IMR-90 (cell line): ENCODE measurements around the gene USP17L24. TPM values are rescaled to one million over a fixed set of nuclear protein-coding genes. Genes with fewer than 3 reads are reported as not detected.
"Not testable (repeated sequence)": the region's sequence is repeated elsewhere in the genome, so short reads cannot be mapped to it uniquely, and the experiment has no call there.

ENCODE experiments used
- ATAC-seq: fragments of 200-7000 bp; cut with Tn5 transposase; 2 replicates; pipeline ENCODE4 v1.9.1; 2020; ENCODE audit warnings: low read depth, mild to moderate bottlenecking, moderate library complexity
- BruUV-seq: library from RNA; stranded (reverse); fragments of 400-500 nt; replicated peaks from 2 replicates; lab custom pipeline; 2021; lab: Mats Ljungman, UMichigan
- CTCF ChIA-PET: fragments of 300-600 bp; formaldehyde crosslinking; extraction: SDS; loops from one replicate; lab custom pipeline; 2021; ENCODE audit warnings: antibody characterized with exemption; lab: Yijun Ruan, JAX
- POLR2A ChIA-PET: fragments of 300-600 bp; sonication (Branson Sonifier 250); formaldehyde crosslinking; loops from one replicate; lab custom pipeline; 2022; ENCODE audit warnings: antibody characterized with exemption; ENCODE audit not compliant: unreplicated experiment; lab: Charles Lee
- DNase-seq: peaks from one replicate; pipeline ENCODE4 v3.0.0; 2013
- H2AFZ ChIP-seq: replicated peaks from 2 replicates; pipeline ENCODE3; 2013; ENCODE audit warnings: low read length, mild to moderate bottlenecking; ENCODE audit not compliant: poor library complexity
- H2AK5ac ChIP-seq: 2 replicates; pipeline ENCODE4 v1.6.1; 2013; ENCODE audit warnings: low read depth, low read length, inconsistent platforms
- H2AK9ac ChIP-seq: replicated peaks from 2 replicates; pipeline ENCODE3; 2013; ENCODE audit warnings: mild to moderate bottlenecking, low read depth, low read length, moderate library complexity; ENCODE audit not compliant: poor library complexity
- H2BK120ac ChIP-seq: 2 replicates; pipeline ENCODE4 v1.6.1; 2013; ENCODE audit warnings: low read depth, low read length, inconsistent platforms
- H2BK15ac ChIP-seq: 3 replicates; pipeline ENCODE4 v1.6.1; 2013; ENCODE audit warnings: low read depth, low read length, inconsistent platforms
- H2BK20ac ChIP-seq: 2 replicates; pipeline ENCODE4 v1.6.1; 2013; ENCODE audit warnings: low read depth, mild to moderate bottlenecking, inconsistent platforms, low read length, moderate library complexity
- H2BK5ac ChIP-seq: 2 replicates; pipeline ENCODE4 v1.6.1; 2013; ENCODE audit warnings: mild to moderate bottlenecking, low read depth, low read length, inconsistent platforms; ENCODE audit not compliant: poor library complexity, severe bottlenecking
- H3K14ac ChIP-seq: replicated peaks from 2 replicates; pipeline ENCODE4 v1.6.1; 2013; ENCODE audit warnings: low read depth, low read length, inconsistent platforms
- H3K18ac ChIP-seq: 2 replicates; pipeline ENCODE4 v1.6.1; 2013; ENCODE audit warnings: low read depth, low read length, control low read depth
- H3K23ac ChIP-seq: 2 replicates; pipeline ENCODE4 v1.6.1; 2013; ENCODE audit warnings: low read depth, low read length, inconsistent platforms
- H3K27ac ChIP-seq: 2 replicates; pipeline ENCODE4 v1.5.1; 2013; ENCODE audit warnings: mild to moderate bottlenecking, control low read depth, low read length; ENCODE audit not compliant: insufficient read depth
- H3K27me3 ChIP-seq: 2 replicates; pipeline ENCODE4 v1.6.1; 2013; ENCODE audit warnings: low read length; ENCODE audit not compliant: control insufficient read depth, insufficient read depth
- H3K36me3 ChIP-seq: 2 replicates; pipeline ENCODE4 v1.6.1; 2013; ENCODE audit warnings: low read length, mixed read lengths; ENCODE audit not compliant: control insufficient read depth, insufficient read depth
- H3K4ac ChIP-seq: 2 replicates; pipeline ENCODE4 v1.6.1; 2013; ENCODE audit warnings: low read depth, low read length, inconsistent platforms
- H3K4me1 ChIP-seq: 2 replicates; pipeline ENCODE4 v1.6.1; 2013; ENCODE audit warnings: low read length, mixed read lengths; ENCODE audit not compliant: control insufficient read depth, insufficient read depth
- H3K4me2 ChIP-seq: 2 replicates; pipeline ENCODE4 v1.6.1; 2013; ENCODE audit warnings: low read depth, mild to moderate bottlenecking, control low read depth, low read length, moderate library complexity
- H3K4me3 ChIP-seq: 2 replicates; pipeline ENCODE4 v1.5.1; 2013; ENCODE audit warnings: low read depth, mild to moderate bottlenecking, control low read depth, low read length, moderate library complexity; ENCODE audit not compliant: insufficient read depth
- H3K56ac ChIP-seq: 2 replicates; pipeline ENCODE4 v1.6.1; 2013; ENCODE audit warnings: low read length, inconsistent platforms; ENCODE audit not compliant: insufficient read depth; ENCODE audit errors: extremely low read depth
- H3K79me1 ChIP-seq, 2 experiments: 2 replicates each; pipeline ENCODE4 v1.6.1; 2013; ENCODE audit warnings: low read length in 2 of 2, inconsistent platforms in 1 of 2, low read depth in 1 of 2
- H3K9ac ChIP-seq: 2 replicates; pipeline ENCODE4 v1.6.1; 2013; ENCODE audit warnings: low read depth, low read length, control low read depth
- H3K9me1 ChIP-seq: 2 replicates; pipeline ENCODE4 v1.6.1; 2013; ENCODE audit warnings: low read length, inconsistent platforms; ENCODE audit not compliant: insufficient read depth
- H3K9me3 ChIP-seq: 2 replicates; pipeline ENCODE4 v1.6.1; 2013; ENCODE audit warnings: low read length; ENCODE audit not compliant: control insufficient read depth, insufficient read depth
- H4K20me1 ChIP-seq: 2 replicates; pipeline ENCODE4 v1.6.1; 2013; ENCODE audit warnings: low read length, inconsistent platforms; ENCODE audit not compliant: insufficient read depth
- H4K5ac ChIP-seq: 2 replicates; pipeline ENCODE4 v1.6.1; 2013; ENCODE audit warnings: mild to moderate bottlenecking, low read depth, low read length, control low read depth
- H4K8ac ChIP-seq, 2 experiments: 2 replicates each; pipeline ENCODE4 v1.6.1; 2013; ENCODE audit warnings: low read depth in 2 of 2, low read length in 2 of 2, control low read depth in 1 of 2, inconsistent platforms in 1 of 2
- H4K91ac ChIP-seq: 2 replicates; pipeline ENCODE4 v1.6.1; 2013; ENCODE audit warnings: low read depth, low read length, inconsistent platforms; ENCODE audit not compliant: insufficient read depth
- WGBS, 2 experiments: methylation state at CpG; one replicate each; pipeline versions ENCODE4 v1.1.5 to v1.1.7; 2013; ENCODE audit warnings: missing lambda C conversion rate in 2 of 2; ENCODE audit not compliant: insufficient read length in 1 of 2; ENCODE audit errors: extremely low coverage in 2 of 2; 5-methylcytosine and 5-hydroxymethylcytosine counted together
- dilution Hi-C: fragments of 300-500 bp; cut with HindIII; formaldehyde crosslinking; loops from one replicate; pipeline ENCODE4 v1.14.3; 2018; ENCODE audit warnings: low sequenced_read_pairs; ENCODE audit not compliant: unreplicated experiment
- in situ Hi-C: fragments of 300-500 bp; cut with MboI; formaldehyde crosslinking; loops from 3 replicates; pipeline ENCODE4 v1.14.3; 2019; ENCODE audit warnings: low sequenced_read_pairs, inconsistent platforms, mixed read lengths
- intact Hi-C: fragments of 100-400 bp; cut with micrococcal nuclease; formaldehyde crosslinking; loops from 2 replicates; pipeline ENCODE4 v1.10.0; 2022
- polyA plus RNA-seq, 3 experiments: library from polyadenylated mRNA; depleted of rRNA; stranded (reverse); fragments of >200 nt; gene quantifications; 2 replicates each; pipeline ENCODE4 v1.2.3, GENCODE V29; 2012; ENCODE audit warnings: low replicate concordance in 1 of 3
- total RNA-seq: library from RNA; depleted of rRNA; stranded (reverse); fragments of >200 nt; gene quantifications from 2 replicates; pipeline ENCODE4 v1.2.3, GENCODE V29; 2012

The USP17L24 gene
- total and polyA plus RNA-seq, 2 of the 4 experiments (the other 2 are of a cell fraction) = not detected

DNA sequence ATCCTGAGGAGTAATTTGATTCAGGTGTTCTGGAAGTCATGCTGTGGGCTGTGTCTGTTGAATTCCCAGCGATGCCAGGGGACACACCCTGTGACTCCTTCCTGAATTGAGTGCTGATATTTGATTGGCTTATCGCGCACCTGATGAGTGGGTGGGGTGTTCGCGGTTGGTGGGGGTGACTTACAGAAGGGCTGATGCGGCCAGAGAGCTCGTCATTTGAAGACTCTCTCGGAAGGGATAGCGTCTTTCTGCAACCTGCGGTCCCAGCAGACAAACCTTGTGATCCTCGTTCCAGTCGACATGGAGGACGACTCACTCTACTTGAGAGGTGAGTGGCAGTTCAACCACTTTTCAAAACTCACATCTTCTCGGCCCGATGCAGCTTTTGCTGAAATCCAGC is 23.6 kb downstream of the USP17L24 start, which contains the start of gene USP17L28:
USP17L28 (plus strand) TSS at position 301 of the 400 bp plus-strand sequence; CDS start at position 301, 0 bp downstream.
- in situ Hi-C loops, dilution Hi-C loops, H4K5ac ChIP-seq: not testable (repeated sequence)

DNA sequence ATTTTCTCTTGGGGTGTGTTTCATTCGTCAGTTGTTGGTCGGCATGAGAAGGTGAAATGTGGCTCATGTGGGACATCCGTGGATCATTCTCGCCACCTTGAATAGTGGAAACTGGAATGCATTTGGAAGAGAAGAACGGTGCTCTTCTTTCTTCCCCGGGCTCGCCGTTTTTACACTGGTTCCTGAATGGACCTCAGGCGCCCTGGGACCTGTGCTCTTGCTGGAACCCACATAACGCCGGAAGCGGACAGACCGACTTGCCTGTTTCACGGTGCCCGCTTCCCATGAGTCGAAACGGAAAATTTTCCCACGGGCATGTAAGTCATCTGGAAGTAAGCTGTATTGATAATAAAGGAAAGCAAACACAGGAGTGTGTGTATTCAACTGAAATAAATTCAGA is 25.9 kb downstream of the USP17L24 start:
- H4K8ac ChIP-seq, H3K79me1 ChIP-seq, H3K18ac ChIP-seq, H3K4ac ChIP-seq, H3K36me3 ChIP-seq, POLR2A ChIA-PET, H4K91ac ChIP-seq, dilution Hi-C loops, H2BK120ac ChIP-seq, BruUV-seq, H3K9me1 ChIP-seq, H4K5ac ChIP-seq, H3K9me3 ChIP-seq, H3K56ac ChIP-seq, H3K23ac ChIP-seq, H2AK5ac ChIP-seq, CTCF ChIA-PET, intact Hi-C loops, H2AK9ac ChIP-seq, in situ Hi-C loops, H2BK5ac ChIP-seq, H3K4me3 ChIP-seq, H4K20me1 ChIP-seq, H3K4me2 ChIP-seq, H3K4me1 ChIP-seq, DNase-seq, H2BK15ac ChIP-seq, H2AFZ ChIP-seq, H2BK20ac ChIP-seq, H3K27me3 ChIP-seq, H3K9ac ChIP-seq, H3K14ac ChIP-seq, H3K27ac ChIP-seq, ATAC-seq: not testable (repeated sequence)
- no CpG with 5 or more reads among the region's 18 CpGs for WGBS, 2 experiments

More for the DNA sequence above, 23.6 kb downstream of the USP17L24 start, which contains the start of gene USP17L28:
- H2AFZ ChIP-seq, CTCF ChIA-PET, H3K9me1 ChIP-seq, H4K8ac ChIP-seq, H2BK15ac ChIP-seq, H2BK5ac ChIP-seq, H4K91ac ChIP-seq, H2AK5ac ChIP-seq, POLR2A ChIA-PET, H2AK9ac ChIP-seq, H3K9me3 ChIP-seq, H3K23ac ChIP-seq, DNase-seq, H3K36me3 ChIP-seq, BruUV-seq, H3K9ac ChIP-seq, H3K4me2 ChIP-seq, intact Hi-C loops, H2BK20ac ChIP-seq, H2BK120ac ChIP-seq, H3K56ac ChIP-seq, H3K79me1 ChIP-seq, H3K27me3 ChIP-seq, H3K4ac ChIP-seq, H3K4me3 ChIP-seq, H3K27ac ChIP-seq, H4K20me1 ChIP-seq, ATAC-seq, H3K18ac ChIP-seq, H3K14ac ChIP-seq, H3K4me1 ChIP-seq: not testable (repeated sequence)
- WGBS, 2 experiments = no CpG with 5 or more reads among the region's 15 CpGs
